H1 (cell line): ENCODE measurements around the gene ALPK3. TPM values are rescaled to one million over a fixed set of nuclear protein-coding genes. Genes with fewer than 3 reads are reported as not detected.

ENCODE experiments used
- CBX8 ChIP-seq: fragments of 300-800, 300-1000 bp; sonication (generic); IDR thresholded peaks from 2 replicates; pipeline ENCODE4 v1.7.1; 2016; ENCODE audit warnings: low read depth, low read length, borderline replicate concordance
- CTBP2 ChIP-seq: IDR thresholded peaks from 2 replicates; pipeline ENCODE4 v1.7.0; 2011; ENCODE audit warnings: borderline replicate concordance, mild to moderate bottlenecking, moderate library complexity, mixed read lengths, low read length; ENCODE audit not compliant: insufficient read depth, insufficient read length
- MAX ChIP-seq: IDR thresholded peaks from 2 replicates; pipeline ENCODE4 v1.6.1; 2012; ENCODE audit warnings: inconsistent platforms
- SIX5 ChIP-seq: IDR thresholded peaks from 2 replicates; pipeline ENCODE4 v1.6.1; 2011; ENCODE audit warnings: mild to moderate bottlenecking, low read depth, low read length
- TBP ChIP-seq: IDR thresholded peaks from 2 replicates; pipeline ENCODE4 v1.6.1; 2011; ENCODE audit warnings: low read depth, low read length, improper control_type of control experiment
- polyA plus RNA-seq, 7 experiments: library from polyadenylated mRNA; depleted of rRNA in 3 of 7; stranded (reverse) in 5 of 7; unstranded in 2 of 7; fragments of >200 nt in 5 of 7; fragments of 200-250 nt in 2 of 7; gene quantifications; 1 replicate in 5 of 7; 2 replicates in 1 of 7; 4 replicates in 1 of 7; pipeline versions ENCODE4 v1.2.1 to v1.2.3, GENCODE V29; 2011 to 2013; ENCODE audit warnings: missing spikeins in 2 of 7, mixed read lengths in 2 of 7
- total RNA-seq: library from RNA; stranded (reverse); fragmentation: NEBNext Ultra II Directional; extraction: Animal tissue kit (Norgen Biotek cat#: 25700); gene quantifications from 2 replicates; pipeline ENCODE4 v1.2.1, GENCODE V29; 2021
- TF ChIP-seq, protein P1 (sequence below): IDR thresholded peaks from 2 replicates; pipeline ENCODE4 v1.6.1; 2011; ENCODE audit warnings: low read depth, mild to moderate bottlenecking, low read length; ENCODE audit not compliant: insufficient read depth

ALPK3 gene
- total and polyA plus RNA-seq, 2 of the 8 experiments (the other 6 are each of a cell fraction or from before 2014, with no cell fraction given) = 4.4 to 19.2 TPM

GRCh38 chr15:84907731-84908130 is 90.6 kb downstream of the ALPK3 start (continued):
- TF ChIP-seq CTBP2 (no peak), CBX8 (no peak), SIX5 (no peak), MAX (no peak), TBP (no peak)
- TF ChIP-seq, protein P1, sequence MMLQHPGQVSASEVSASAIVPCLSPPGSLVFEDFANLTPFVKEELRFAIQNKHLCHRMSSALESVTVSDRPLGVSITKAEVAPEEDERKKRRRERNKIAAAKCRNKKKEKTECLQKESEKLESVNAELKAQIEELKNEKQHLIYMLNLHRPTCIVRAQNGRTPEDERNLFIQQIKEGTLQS = no peak
